ENCODE data around the gene OBSL1. TPM values are rescaled to one million over a fixed set of nuclear protein-coding genes. Genes with fewer than 3 reads are reported as not detected.

OBSL1 gene
- total RNA-seq, 1 donor from 2014 or later: 208 TPM

GRCh38 chr2:219569041-219569440 is 2.3 kb downstream of the OBSL1 start:
- no peak overlapping the region for H3K27ac ChIP-seq (replicated peaks)
- H3K36me3 ChIP-seq: peaks cover 23% of the 10 kb centered on the region
- H3K27me3 ChIP-seq (ENCODE audit: low read depth): peaks cover 32% of the 10 kb centered on the region
- no peaks in the 10 kb centered on the region for H3K9me3 ChIP-seq (replicated peaks)
- intact Hi-C loops (cut with micrococcal nuclease): no loop called here
- TF ChIP-seq CTCF (IDR thresholded peaks at IDR 0.05; ENCODE audit: borderline replicate concordance): no peak
- peaks cover 42% of the 10 kb centered on the region for H3K4me1 ChIP-seq
- no peak for DNase-seq
- H3K4me3 ChIP-seq: no peak overlapping the region

GRCh38 chr2:219567791-219568361 is 3.5 kb downstream of the OBSL1 start:
- intact Hi-C loops (cut with micrococcal nuclease): no loop called here
- H3K36me3 ChIP-seq: peaks cover 34% of the 10 kb centered on the region

GRCh38 chr2:219567131-219567530 is 4.2 kb downstream of the OBSL1 start:
- DNase-seq: no peak
- no peak overlapping the region for H3K27ac ChIP-seq (replicated peaks)
- intact Hi-C loops (cut with micrococcal nuclease): no loop called here
- no peak overlapping the region for H3K4me3 ChIP-seq
- no peak for TF ChIP-seq CTCF (IDR thresholded peaks at IDR 0.05; ENCODE audit: borderline replicate concordance)
- H3K27me3 ChIP-seq (ENCODE audit: low read depth): peaks cover 20% of the 10 kb centered on the region
- no peaks in the 10 kb centered on the region for H3K9me3 ChIP-seq (replicated peaks)
- H3K4me1 ChIP-seq: peaks cover 38% of the 10 kb centered on the region
- H3K36me3 ChIP-seq: peaks cover 42% of the 10 kb centered on the region

More at GRCh38 chr2:219567791-219568361, 3.5 kb downstream of the OBSL1 start:
- Histone ChIP-seq H3K9me3 (replicated peaks) (no peaks in the 10 kb centered on the region), H3K27ac (replicated peaks) (no peak overlapping the region), H3K27me3 (ENCODE audit: low read depth) (peaks cover 27% of the 10 kb centered on the region), H3K4me3 (no peak overlapping the region), H3K4me1 (peaks cover 42% of the 10 kb centered on the region)
- TF ChIP-seq CTCF (IDR thresholded peaks at IDR 0.05; ENCODE audit: borderline replicate concordance): no peak
- DNase-seq: no peak

GRCh38 chr2:219566640-219567039 is 4.7 kb downstream of the OBSL1 start:
- peaks cover 18% of the 10 kb centered on the region for H3K27me3 ChIP-seq (ENCODE audit: low read depth)
- no peaks in the 10 kb centered on the region for H3K9me3 ChIP-seq (replicated peaks)
- intact Hi-C loops (cut with micrococcal nuclease): no loop called here
- no peak for TF ChIP-seq CTCF (IDR thresholded peaks at IDR 0.05; ENCODE audit: borderline replicate concordance)
- H3K27ac ChIP-seq (replicated peaks): no peak overlapping the region
- peaks cover 41% of the 10 kb centered on the region for H3K4me1 ChIP-seq
- H3K36me3 ChIP-seq: peaks cover 47% of the 10 kb centered on the region
- DNase-seq: no peak
- no peak overlapping the region for H3K4me3 ChIP-seq

- Histone ChIP-seq H3K4me3 (no peak overlapping the region), H3K4me1 (peaks cover 40% of the 10 kb centered on the region), H3K36me3 (peaks cover 49% of the 10 kb centered on the region), H3K9me3 (replicated peaks) (no peaks in the 10 kb centered on the region), H3K27me3 (ENCODE audit: low read depth) (peaks cover 5% of the 10 kb centered on the region), H3K27ac (replicated peaks) (no peak overlapping the region)
- intact Hi-C loops (cut with micrococcal nuclease): no loop called here
- TF ChIP-seq CTCF (IDR thresholded peaks at IDR 0.05; ENCODE audit: borderline replicate concordance): no peak
- no peak for DNase-seq
Measured at GRCh38 chr2:219565130-219566080, 5.9 kb downstream of the OBSL1 start.
